Left ventricle myocardium inferior (tissue), 1 donor: ENCODE data around the gene SCRN2. TPM values are rescaled to one million over a fixed set of nuclear protein-coding genes. Genes with fewer than 3 reads are reported as not detected.

Experiments used
- DNase-seq: peaks from one replicate; pipeline ENCODE4 v3.0.0-alpha.2; 2020
- H3K27ac ChIP-seq: fragments of 200-600 bp; replicated peaks from 2 replicates; pipeline ENCODE4 v1.8.0; 2021
- H3K27me3 ChIP-seq: fragments of 200-600 bp; 2 replicates; pipeline ENCODE4 v1.8.0; 2021; ENCODE audit warnings: low read depth
- H3K36me3 ChIP-seq: fragments of 200-600 bp; 2 replicates; pipeline ENCODE4 v1.8.0; 2021
- H3K4me1 ChIP-seq: fragments of 200-600 bp; 2 replicates; pipeline ENCODE4 v1.8.0; 2021
- H3K4me3 ChIP-seq: fragments of 200-600 bp; 2 replicates; pipeline ENCODE4 v1.8.0; 2021; ENCODE audit warnings: mild to moderate bottlenecking, moderate library complexity
- H3K9me3 ChIP-seq: fragments of 200-600 bp; replicated peaks from 2 replicates; pipeline ENCODE4 v1.8.0; 2021
- CTCF ChIP-seq: fragments of 200-600 bp; IDR thresholded peaks from 2 replicates; pipeline ENCODE4 v1.8.0; 2021; ENCODE audit warnings: antibody characterized with exemption, mild to moderate bottlenecking, borderline replicate concordance
- intact Hi-C: fragments of 100-400 bp; cut with micrococcal nuclease; formaldehyde crosslinking; loops from one replicate; pipeline ENCODE4 v1.11.0; 2022
- total RNA-seq: library from RNA; stranded (reverse); fragmentation: NEBNext Ultra II Directional; extraction: Animal tissue kit (Norgen Biotek cat#: 25700); gene quantifications from one replicate; pipeline ENCODE4 v1.2.1, GENCODE V29; 2021
- donor health status: DM: no; HTN: yes; CAD: no; lungs with severe emphysema.

Gene SCRN2
- total RNA-seq, 1 donor from 2014 or later, result 27.1 TPM

- intact Hi-C loops, result no loop called here
- TF ChIP-seq CTCF, result no peak
- Histone ChIP-seq H3K9me3 (no peaks in the 10 kb centered on the region), H3K36me3 (peaks cover 67% of the 10 kb centered on the region), H3K27me3 (no peaks in the 10 kb centered on the region), H3K4me1 (peaks cover 13% of the 10 kb centered on the region), H3K27ac (no peak overlapping the region), H3K4me3 (no peak overlapping the region)
- no peak for DNase-seq
Measured at GRCh38 chr17:47816111-47816735, 24.9 kb downstream of the SCRN2 start.

- peaks cover 69% of the 10 kb centered on the region for H3K36me3 ChIP-seq
Measured at GRCh38 chr17:47815106-47815918, 25.8 kb downstream of the SCRN2 start.

GRCh38 chr17:47813512-47814031 lies 27.5 kb downstream of the SCRN2 start:
- H3K27ac ChIP-seq, result no peak overlapping the region
- no peaks in the 10 kb centered on the region for H3K4me1 ChIP-seq
- no peaks in the 10 kb centered on the region for H3K27me3 ChIP-seq
- DNase-seq, result no peak
- peaks cover 80% of the 10 kb centered on the region for H3K36me3 ChIP-seq
- no peak for TF ChIP-seq CTCF
- H3K4me3 ChIP-seq, result no peak overlapping the region
- no peaks in the 10 kb centered on the region for H3K9me3 ChIP-seq
- intact Hi-C loops, result no loop called here

More at GRCh38 chr17:47815106-47815918, 25.8 kb downstream of the SCRN2 start:
- Histone ChIP-seq H3K4me3 (no peak overlapping the region), H3K9me3 (no peaks in the 10 kb centered on the region), H3K27ac (no peak overlapping the region), H3K4me1 (peaks cover 4% of the 10 kb centered on the region), H3K27me3 (no peaks in the 10 kb centered on the region)
- DNase-seq, result no peak
- intact Hi-C loops, result no loop called here
- no peak for TF ChIP-seq CTCF

- Histone ChIP-seq H3K4me3 (no peak overlapping the region), H3K36me3 (peaks cover 80% of the 10 kb centered on the region), H3K27ac (no peak overlapping the region), H3K9me3 (no peaks in the 10 kb centered on the region), H3K4me1 (no peaks in the 10 kb centered on the region), H3K27me3 (no peaks in the 10 kb centered on the region)
- no peak for TF ChIP-seq CTCF
- intact Hi-C loops, result no loop called here
- no peak for DNase-seq
Measured at GRCh38 chr17:47813077-47813476, 28.0 kb downstream of the SCRN2 start.

- Histone ChIP-seq H3K4me1 (no peaks in the 10 kb centered on the region), H3K36me3 (peaks cover 79% of the 10 kb centered on the region), H3K27ac (no peak overlapping the region), H3K9me3 (no peaks in the 10 kb centered on the region), H3K27me3 (no peaks in the 10 kb centered on the region), H3K4me3 (no peak overlapping the region)
- DNase-seq, result no peak
- intact Hi-C loops, result no loop called here
- TF ChIP-seq CTCF, result no peak
Measured at GRCh38 chr17:47812146-47812920, 28.7 kb downstream of the SCRN2 start.
